ENCODE data around the gene ASCL4. TPM values are rescaled to one million over a fixed set of nuclear protein-coding genes. Genes with fewer than 3 reads are reported as not detected.

ASCL4 gene
- total RNA-seq, 1 donor: not detected

Other genes with a start within 250 kb of the ASCL4 start
- gene PWP1, start 88.9 kb upstream of the ASCL4 start, total RNA-seq: 87.8 TPM
- 28.8 TPM for gene PRDM4, start 13.6 kb upstream of the ASCL4 start, total RNA-seq

All from hematopoietic multipotent progenitor cell (in vitro differentiated cells).